ENCODE measurements around the gene AMH.

AMH gene

GRCh38 chr19:2288818-2289713, 39.9 kb downstream of the AMH start:
- no peak for DNase-seq

GRCh38 chr19:2289714-2290435, 40.8 kb downstream of the AMH start:
- DNase-seq, result peak; percentile 63

- peak; percentile 37 for DNase-seq
Observed at GRCh38 chr19:2290441-2291184, 41.5 kb downstream of the AMH start.

GRCh38 chr19:2291185-2291751, 42.1 kb downstream of the AMH start:
- DNase-seq, result no peak

GRCh38 chr19:2294687-2295335, 45.7 kb downstream of the AMH start:
- DNase-seq, result no peak

GRCh38 chr19:2296141-2296540, 47.0 kb downstream of the AMH start:
- DNase-seq, result no peak

- no peak for DNase-seq
Observed at GRCh38 chr19:2300533-2300932, 51.4 kb downstream of the AMH start.
